Measurements from ENCODE around the gene FSTL4. TPM values are rescaled to one million over a fixed set of nuclear protein-coding genes. Genes with fewer than 3 reads are reported as not detected.

FSTL4 gene
- total and polyA plus RNA-seq, 2 of the 13 experiments (the other 11 are each of a cell fraction or from before 2014, with no cell fraction given), result 2.1 to 3.0 TPM

GRCh38 chr5:133565993-133566392 lies 46.3 kb downstream of the FSTL4 start (continued):
- TF ChIP-seq JDP2 (CRISPR knock-in tag; IDR thresholded peaks at IDR 0.05; ENCODE audit: borderline replicate concordance), result no peak; the same call in 1 of the 2 replicates
- TF ChIP-seq TFE3 (CRISPR knock-in tag; IDR thresholded peaks at IDR 0.05), result peak; percentile 39; the same call in 1 of the 2 replicates
- TF ChIP-seq PRDM10 (CRISPR knock-in tag; IDR thresholded peaks at IDR 0.05; ENCODE audit: low read depth), result no peak
- no peak for TF ChIP-seq NFAT5 (CRISPR knock-in tag; IDR thresholded peaks at IDR 0.05)
- TF ChIP-seq SRSF9 (IDR thresholded peaks at IDR 0.05; ENCODE audit: borderline replicate concordance, insufficient read depth, low read depth, low read length, poor library complexity, severe bottlenecking), result no peak
- no peak for TF ChIP-seq STAG1 (CRISPR knock-in tag; IDR thresholded peaks at IDR 0.05)
- no peak for TF ChIP-seq ATF6 (CRISPR knock-in tag; conservative IDR thresholded peaks at IDR 0.05)
- no peak for TF ChIP-seq POLR2AphosphoS5 (IDR thresholded peaks at IDR 0.05; ENCODE audit: low read depth, low read length)
- no peak for TF ChIP-seq MED8 (CRISPR knock-in tag; IDR thresholded peaks at IDR 0.05; ENCODE audit: insufficient replicate concordance)
- TF ChIP-seq NCOR1 (IDR thresholded peaks at IDR 0.05; ENCODE audit: borderline replicate concordance, low read length), result no peak
- TF ChIP-seq KLF6 (CRISPR knock-in tag; IDR thresholded peaks at IDR 0.05), result 0 out of 2 replicates have a peak, but pooled peaks have one; percentile 30
- no peak for TF ChIP-seq GATAD1 (CRISPR knock-in tag; IDR thresholded peaks at IDR 0.05)
- no peak for TF ChIP-seq IRF9 (CRISPR knock-in tag; IDR thresholded peaks at IDR 0.05; ENCODE audit: borderline replicate concordance)
- no peak for TF ChIP-seq GPN1 (CRISPR knock-in tag; IDR thresholded peaks at IDR 0.05; ENCODE audit: borderline replicate concordance)
- TF ChIP-seq ZNF761 (CRISPR knock-in tag; conservative IDR thresholded peaks at IDR 0.05), result no peak
- TF ChIP-seq HMG20B (CRISPR knock-in tag; conservative IDR thresholded peaks at IDR 0.05), result no peak

All from HepG2 (cell line).